Kidney tubule cell (primary cell): Measurements from ENCODE around the gene BAZ1B.
"Not testable (repeated sequence)": the region's sequence is repeated elsewhere in the genome, so short reads cannot be mapped to it uniquely, and the experiment has no call there.

ENCODE experiments used
- DNase-seq: peaks from one replicate; pipeline ENCODE4 v3.0.0-alpha.2; 2018; ENCODE audit warnings: low spot score

Gene BAZ1B

GRCh38 chr7:73504017-73504416, 18.1 kb downstream of the BAZ1B start:
- no peak for DNase-seq

GRCh38 chr7:73503229-73503628, 18.9 kb downstream of the BAZ1B start:
- no peak for DNase-seq

- DNase-seq = no peak
These were observed 25.5 kb downstream of the BAZ1B start for GRCh38 chr7:73496626-73497025.

GRCh38 chr7:73495507-73495906, 26.6 kb downstream of the BAZ1B start:
- not testable (repeated sequence) for DNase-seq

- no peak for DNase-seq
These were observed 32.1 kb downstream of the BAZ1B start for GRCh38 chr7:73489976-73490375.

GRCh38 chr7:73487486-73487885, 34.6 kb downstream of the BAZ1B start:
- no peak for DNase-seq

- no peak for DNase-seq
These were observed 38.9 kb downstream of the BAZ1B start for GRCh38 chr7:73483171-73483570.

GRCh38 chr7:73482746-73483145, 39.3 kb downstream of the BAZ1B start:
- no peak for DNase-seq

- DNase-seq = not testable (repeated sequence)
These were observed 40.6 kb downstream of the BAZ1B start for GRCh38 chr7:73481521-73481920.

- no peak for DNase-seq
These were observed 43.5 kb downstream of the BAZ1B start for GRCh38 chr7:73478549-73478948.

GRCh38 chr7:73477376-73477775, 44.7 kb downstream of the BAZ1B start:
- no peak for DNase-seq

GRCh38 chr7:73470208-73470607, 51.9 kb downstream of the BAZ1B start:
- DNase-seq = no peak

GRCh38 chr7:73467046-73467445, 55.0 kb downstream of the BAZ1B start:
- DNase-seq = not testable (repeated sequence)

GRCh38 chr7:73466112-73466511, 56.0 kb downstream of the BAZ1B start:
- DNase-seq = no peak

- DNase-seq = no peak
These were observed 58.1 kb downstream of the BAZ1B start for GRCh38 chr7:73463966-73464365.

GRCh38 chr7:73463260-73463659, 58.8 kb downstream of the BAZ1B start:
- DNase-seq = no peak

- no peak for DNase-seq
These were observed 60.3 kb downstream of the BAZ1B start for GRCh38 chr7:73461782-73462285.

- no peak for DNase-seq
These were observed 67.7 kb downstream of the BAZ1B start for GRCh38 chr7:73454424-73454823.

- DNase-seq = no peak
These were observed 69.0 kb downstream of the BAZ1B start for GRCh38 chr7:73452999-73453635.

- peak; percentile 51 for DNase-seq
These were observed 70.2 kb downstream of the BAZ1B start for GRCh38 chr7:73451780-73452398.

- DNase-seq = no peak
These were observed 72.7 kb downstream of the BAZ1B start for GRCh38 chr7:73449422-73449821.

- DNase-seq = no peak
These were observed 73.5 kb downstream of the BAZ1B start for GRCh38 chr7:73448609-73449008.

GRCh38 chr7:73447121-73447733, 74.9 kb downstream of the BAZ1B start:
- no peak for DNase-seq
